T-helper 2 cell treated with Interferon-gamma antibody and Interleukin-4, amounts not matched to agents 5 μg/mL and 100 μg/mL, for 36 hours (primary cell): ENCODE measurements around the gene TRMT11.
A peak's percentile ranks its signal among the peaks of the same experiment; 100 is the strongest.
"Not testable (repeated sequence)": the region's sequence is repeated elsewhere in the genome, so short reads cannot be mapped to it uniquely, and the experiment has no call there.

Experiments used
- DNase-seq: peaks from one replicate; pipeline ENCODE4 v3.0.0; 2021; ENCODE audit warnings: low spot score
- H3K27ac Mint-ChIP-seq: one replicate; pipeline ENCODE4 v1.8.0; 2021; ENCODE audit warnings: mild to moderate bottlenecking, mixed read lengths
- H3K27me3 Mint-ChIP-seq: one replicate; pipeline ENCODE4 v1.8.0; 2021; ENCODE audit warnings: low read depth, mixed read lengths
- H3K36me3 Mint-ChIP-seq: one replicate; pipeline ENCODE4 v1.8.0; 2021; ENCODE audit warnings: low read depth, mixed read lengths
- H3K4me1 Mint-ChIP-seq: one replicate; pipeline ENCODE4 v1.8.0; 2021; ENCODE audit warnings: low read depth, mixed read lengths
- H3K4me3 Mint-ChIP-seq: one replicate; pipeline ENCODE4 v1.8.0; 2022; ENCODE audit warnings: mild to moderate bottlenecking, moderate library complexity, mixed read lengths
- H3K9me3 Mint-ChIP-seq: one replicate; pipeline ENCODE4 v1.8.0; 2021; ENCODE audit warnings: mixed read lengths

Gene TRMT11

DNA sequence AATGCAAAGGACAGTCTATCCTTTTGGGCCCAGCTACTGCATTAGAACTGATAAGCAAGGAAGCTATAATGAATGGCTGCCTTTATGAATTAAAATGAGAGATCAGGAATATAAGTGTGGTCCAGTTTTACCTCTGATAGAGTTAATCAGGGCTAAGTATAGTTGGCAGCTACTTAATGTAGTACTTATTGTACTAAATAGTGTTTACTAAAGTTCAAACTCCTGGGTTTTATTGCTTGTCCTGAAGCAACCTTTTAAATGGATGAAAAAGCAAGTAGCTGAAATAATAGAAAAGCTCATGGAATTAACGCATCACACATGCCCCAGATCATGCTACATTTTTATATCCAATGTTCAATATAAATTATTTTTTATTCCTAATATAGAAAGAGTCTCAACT lies 5.3 kb downstream of the TRMT11 start:
- H3K4me3 Mint-ChIP-seq, result no peak overlapping the region
- no peaks in the 10 kb centered on the region for H3K27me3 Mint-ChIP-seq
- peaks cover 15% of the 10 kb centered on the region for H3K4me1 Mint-ChIP-seq
- peaks cover 3% of the 10 kb centered on the region for H3K36me3 Mint-ChIP-seq
- no peaks in the 10 kb centered on the region for H3K9me3 Mint-ChIP-seq
- no peak overlapping the region for H3K27ac Mint-ChIP-seq
- DNase-seq, result no peak

DNA sequence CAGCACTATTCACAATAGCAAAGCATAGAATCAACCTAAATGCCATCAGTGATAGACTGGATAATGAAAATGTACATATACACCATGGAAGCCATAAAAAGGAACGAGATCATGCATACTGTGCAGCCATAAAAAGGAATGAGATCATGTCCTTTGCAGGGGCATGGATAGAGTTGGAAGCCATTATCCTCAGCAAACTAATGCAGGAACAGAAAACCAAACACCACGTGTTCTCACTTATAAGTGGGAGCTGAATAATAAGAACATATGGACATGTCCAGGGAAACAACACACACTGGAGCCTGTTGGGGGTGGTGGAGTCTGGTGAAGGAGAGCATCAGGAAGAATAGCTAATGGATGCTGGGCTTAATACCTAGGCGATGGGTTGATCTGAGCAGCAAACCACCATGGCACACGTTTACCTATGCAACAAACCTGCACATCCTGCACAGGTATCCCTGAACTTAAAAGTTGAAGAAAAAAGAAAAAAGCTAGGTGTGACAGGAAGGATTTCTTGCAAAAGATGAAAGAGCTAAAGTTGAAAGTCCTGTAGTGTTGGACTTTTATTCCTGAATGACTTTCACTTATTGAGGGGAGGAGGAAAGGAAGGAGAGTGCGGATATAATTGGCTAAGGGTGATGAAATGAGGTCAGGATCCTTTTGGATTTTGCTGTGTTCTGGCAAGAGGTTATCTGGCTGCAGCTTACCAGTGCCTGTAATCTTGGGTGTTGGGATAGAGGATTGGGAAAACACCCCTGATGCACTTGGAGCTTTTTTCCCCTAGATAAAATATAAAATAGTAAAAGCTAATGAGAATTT lies 8.5 kb downstream of the TRMT11 start:
- Mint-ChIP-seq H3K4me1 (peaks cover 8% of the 10 kb centered on the region), H3K4me3 (no peak overlapping the region), H3K36me3 (peaks cover 17% of the 10 kb centered on the region), H3K27me3 (no peaks in the 10 kb centered on the region), H3K27ac (no peak overlapping the region), H3K9me3 (no peaks in the 10 kb centered on the region)
- no peak for DNase-seq

DNA sequence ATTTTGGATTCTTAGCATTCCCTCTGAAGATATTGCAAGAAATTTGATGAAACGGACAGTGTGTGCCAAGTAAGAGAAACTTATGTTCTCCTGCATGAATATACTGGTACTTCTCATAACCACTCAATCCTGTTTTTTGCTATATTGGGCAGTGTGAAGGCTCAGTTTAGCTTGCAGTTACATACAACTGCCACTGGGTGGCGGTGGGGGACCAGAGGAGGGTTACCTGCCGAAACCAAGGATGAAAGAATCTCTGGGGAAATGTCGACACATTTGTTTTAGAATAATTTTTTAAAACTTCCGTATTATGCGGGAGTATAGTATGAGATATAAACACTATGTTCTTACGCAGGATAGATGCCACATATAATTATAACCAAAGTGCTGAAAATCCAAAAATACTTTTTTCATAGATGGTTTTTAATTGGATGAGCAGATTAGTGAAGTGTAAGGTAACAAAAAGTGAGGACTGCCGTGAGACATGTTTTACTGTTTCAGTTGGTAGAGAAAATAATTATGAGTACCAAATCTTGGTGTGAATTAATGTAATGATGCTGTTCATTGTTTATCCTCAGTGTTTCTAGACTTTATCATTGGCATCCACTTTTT lies 9.7 kb downstream of the TRMT11 start:
- H3K4me1 Mint-ChIP-seq, result peaks cover 7% of the 10 kb centered on the region
- DNase-seq, result peak; percentile 47
- peaks cover 23% of the 10 kb centered on the region for H3K36me3 Mint-ChIP-seq
- H3K27ac Mint-ChIP-seq, result peak overlapping the region; percentile 4
- no peaks in the 10 kb centered on the region for H3K9me3 Mint-ChIP-seq
- no peaks in the 10 kb centered on the region for H3K27me3 Mint-ChIP-seq
- peak overlapping the region; percentile 64 for H3K4me3 Mint-ChIP-seq

DNA sequence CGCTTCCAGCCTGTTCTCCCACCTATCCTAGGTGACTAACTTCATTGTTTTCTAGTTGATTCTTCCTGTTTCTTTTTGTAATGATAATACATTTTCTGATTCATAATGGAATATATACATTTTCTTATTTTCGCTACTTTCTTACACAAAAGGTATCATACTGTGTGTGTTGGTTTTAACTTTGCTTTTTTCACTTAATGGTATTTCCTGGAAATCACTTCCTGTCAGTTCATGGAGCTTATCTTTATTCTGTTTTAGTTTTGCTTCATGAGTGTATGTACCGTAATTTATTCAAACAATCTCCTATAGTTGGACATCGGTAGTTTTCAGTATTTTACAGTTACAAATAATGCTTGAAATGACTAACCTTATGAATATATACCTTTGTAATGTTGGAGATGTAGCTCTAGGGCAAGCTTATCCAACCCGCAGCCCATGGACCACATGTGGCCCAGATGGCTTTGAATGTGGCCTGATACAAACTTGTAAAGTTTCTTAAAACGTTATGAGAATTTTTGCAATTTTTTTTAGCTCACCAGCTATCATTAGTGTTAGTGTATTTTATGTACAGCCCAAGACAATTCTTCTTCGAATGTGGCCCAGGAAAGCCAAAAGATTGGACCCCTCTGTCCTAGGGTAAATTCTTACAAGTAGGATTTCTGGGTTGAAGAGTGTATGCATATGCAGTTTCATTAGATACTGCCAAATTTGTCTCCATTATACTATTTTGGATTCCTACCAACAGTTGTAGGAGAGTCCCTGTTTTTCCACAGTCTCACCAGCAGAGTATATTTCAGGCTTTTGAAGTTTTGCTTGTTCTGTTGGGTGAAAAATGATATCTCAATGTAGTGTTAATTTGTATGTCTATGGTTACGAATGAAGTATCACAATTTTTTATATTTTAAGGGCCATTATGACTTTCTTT lies 16.7 kb downstream of the TRMT11 start:
- H3K9me3 Mint-ChIP-seq, result no peaks in the 10 kb centered on the region
- no peak for DNase-seq
- H3K27ac Mint-ChIP-seq, result peak overlapping the region; percentile 76
- no peaks in the 10 kb centered on the region for H3K27me3 Mint-ChIP-seq
- peaks cover 41% of the 10 kb centered on the region for H3K36me3 Mint-ChIP-seq
- peaks cover 16% of the 10 kb centered on the region for H3K4me1 Mint-ChIP-seq
- H3K4me3 Mint-ChIP-seq, result peak overlapping the region; percentile 63

DNA sequence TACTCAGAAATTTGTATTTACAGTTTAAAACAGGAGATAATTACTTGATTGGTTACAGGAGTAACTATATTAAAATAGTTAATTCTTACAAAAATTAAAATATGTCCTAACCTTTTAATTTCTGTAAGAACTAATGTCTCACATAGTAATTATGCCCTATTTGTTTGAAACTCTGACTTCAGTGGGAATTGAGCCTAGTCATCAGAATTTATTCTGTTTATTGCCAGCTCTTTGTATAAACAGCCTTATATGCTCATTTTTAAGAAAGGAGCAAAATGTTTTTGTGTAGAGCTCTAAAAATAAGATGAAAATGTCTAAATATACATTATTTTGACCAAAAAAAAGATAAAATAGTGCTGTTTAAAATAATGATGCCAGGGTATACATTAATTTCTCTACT lies 21.5 kb downstream of the TRMT11 start:
- no peak overlapping the region for H3K4me3 Mint-ChIP-seq
- H3K27me3 Mint-ChIP-seq, result no peaks in the 10 kb centered on the region
- H3K4me1 Mint-ChIP-seq, result peaks cover 10% of the 10 kb centered on the region
- H3K9me3 Mint-ChIP-seq, result no peaks in the 10 kb centered on the region
- no peak overlapping the region for H3K27ac Mint-ChIP-seq
- DNase-seq, result no peak
- peaks cover 29% of the 10 kb centered on the region for H3K36me3 Mint-ChIP-seq

DNA sequence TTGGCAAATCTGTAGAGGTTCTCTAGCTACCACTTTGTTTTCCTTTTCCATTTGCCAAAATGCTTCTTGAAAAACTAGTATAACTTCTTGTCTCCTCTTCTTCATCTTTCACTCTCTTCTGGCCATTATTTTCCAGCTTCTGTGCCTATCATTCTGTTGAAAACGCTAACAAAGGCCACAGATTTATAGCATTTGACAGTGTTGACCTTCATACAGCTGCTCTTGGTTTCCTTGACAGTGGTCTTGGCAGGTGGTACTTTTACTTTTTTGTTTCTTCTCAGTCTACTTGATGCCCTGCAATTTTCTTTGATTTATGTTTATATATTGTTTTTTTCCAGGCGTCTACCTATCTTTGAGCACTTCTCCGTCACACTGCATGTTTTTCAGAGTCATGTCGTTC lies 23.7 kb downstream of the TRMT11 start:
- H3K36me3 Mint-ChIP-seq, result peaks cover 20% of the 10 kb centered on the region
- DNase-seq, result no peak
- H3K4me3 Mint-ChIP-seq, result no peak overlapping the region
- H3K27me3 Mint-ChIP-seq, result no peaks in the 10 kb centered on the region
- peaks cover 2% of the 10 kb centered on the region for H3K4me1 Mint-ChIP-seq
- H3K27ac Mint-ChIP-seq, result no peak overlapping the region
- H3K9me3 Mint-ChIP-seq, result no peaks in the 10 kb centered on the region

DNA sequence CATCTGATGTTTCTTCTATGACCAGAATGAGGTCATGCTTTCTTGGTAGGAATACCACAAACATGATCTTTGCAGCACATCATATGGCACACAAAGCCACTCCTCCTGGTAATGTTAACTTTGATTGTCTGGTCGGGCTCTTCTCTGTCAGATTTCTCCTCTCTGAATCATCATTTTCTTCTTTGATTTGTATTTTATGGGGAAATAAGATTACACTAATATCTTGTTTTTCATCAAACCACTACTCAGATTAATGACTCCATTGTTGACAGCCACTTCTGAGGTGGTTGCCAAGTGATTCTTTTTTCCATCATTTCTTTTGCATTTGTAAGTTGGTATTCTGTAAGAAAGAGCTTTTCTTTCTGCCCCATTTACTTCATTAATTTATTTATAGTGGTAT lies 29.5 kb downstream of the TRMT11 start:
- H3K9me3 Mint-ChIP-seq, result no peaks in the 10 kb centered on the region
- H3K4me3 Mint-ChIP-seq, result no peak overlapping the region
- H3K27ac Mint-ChIP-seq, result no peak overlapping the region
- peaks cover 23% of the 10 kb centered on the region for H3K36me3 Mint-ChIP-seq
- peaks cover 4% of the 10 kb centered on the region for H3K4me1 Mint-ChIP-seq
- no peak for DNase-seq
- no peaks in the 10 kb centered on the region for H3K27me3 Mint-ChIP-seq

DNA sequence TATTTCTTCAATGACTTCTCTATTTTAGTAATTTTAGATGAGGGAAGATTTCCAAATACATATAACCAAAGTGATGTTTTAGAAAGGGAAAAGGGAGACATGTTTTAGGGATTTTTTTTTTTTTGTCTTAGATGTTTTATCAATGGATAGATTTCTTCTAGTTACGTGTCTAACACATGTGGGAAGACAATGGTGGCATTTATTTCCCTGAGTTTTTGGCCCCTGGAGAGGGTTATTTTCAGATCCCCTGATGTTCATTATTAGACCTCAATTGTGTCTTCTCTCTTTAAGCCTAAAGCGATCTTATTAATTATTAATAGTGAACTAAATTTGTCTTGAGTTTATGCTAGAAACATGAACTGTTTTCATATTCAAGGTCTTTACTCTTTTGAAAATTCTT lies 30.3 kb downstream of the TRMT11 start:
- peaks cover 4% of the 10 kb centered on the region for H3K4me1 Mint-ChIP-seq
- H3K4me3 Mint-ChIP-seq, result no peak overlapping the region
- no peak overlapping the region for H3K27ac Mint-ChIP-seq
- H3K9me3 Mint-ChIP-seq, result no peaks in the 10 kb centered on the region
- H3K27me3 Mint-ChIP-seq, result no peaks in the 10 kb centered on the region
- DNase-seq, result no peak
- H3K36me3 Mint-ChIP-seq, result peaks cover 26% of the 10 kb centered on the region

DNA sequence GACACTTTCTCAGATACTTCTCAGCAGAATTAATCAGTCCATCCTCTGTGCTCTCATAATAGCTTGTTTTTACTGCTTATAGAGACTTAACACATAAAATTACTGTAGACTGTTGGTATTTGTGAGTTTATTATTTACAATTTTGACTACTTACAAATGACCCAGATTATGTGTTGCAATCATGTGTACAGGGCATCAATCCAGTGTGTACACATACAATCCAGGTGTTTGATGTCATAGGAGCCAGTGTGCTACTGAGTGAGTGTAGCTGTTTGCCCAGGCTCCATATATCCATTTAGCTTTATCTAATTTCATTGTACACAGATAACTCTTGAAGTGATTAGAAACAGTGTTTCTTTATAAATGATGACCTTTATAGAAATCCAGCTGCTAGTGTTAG lies 31.3 kb downstream of the TRMT11 start:
- Mint-ChIP-seq H3K4me1 (peaks cover 4% of the 10 kb centered on the region), H3K9me3 (no peaks in the 10 kb centered on the region), H3K27ac (no peak overlapping the region), H3K4me3 (no peak overlapping the region), H3K27me3 (no peaks in the 10 kb centered on the region), H3K36me3 (peaks cover 26% of the 10 kb centered on the region)
- no peak for DNase-seq

DNA sequence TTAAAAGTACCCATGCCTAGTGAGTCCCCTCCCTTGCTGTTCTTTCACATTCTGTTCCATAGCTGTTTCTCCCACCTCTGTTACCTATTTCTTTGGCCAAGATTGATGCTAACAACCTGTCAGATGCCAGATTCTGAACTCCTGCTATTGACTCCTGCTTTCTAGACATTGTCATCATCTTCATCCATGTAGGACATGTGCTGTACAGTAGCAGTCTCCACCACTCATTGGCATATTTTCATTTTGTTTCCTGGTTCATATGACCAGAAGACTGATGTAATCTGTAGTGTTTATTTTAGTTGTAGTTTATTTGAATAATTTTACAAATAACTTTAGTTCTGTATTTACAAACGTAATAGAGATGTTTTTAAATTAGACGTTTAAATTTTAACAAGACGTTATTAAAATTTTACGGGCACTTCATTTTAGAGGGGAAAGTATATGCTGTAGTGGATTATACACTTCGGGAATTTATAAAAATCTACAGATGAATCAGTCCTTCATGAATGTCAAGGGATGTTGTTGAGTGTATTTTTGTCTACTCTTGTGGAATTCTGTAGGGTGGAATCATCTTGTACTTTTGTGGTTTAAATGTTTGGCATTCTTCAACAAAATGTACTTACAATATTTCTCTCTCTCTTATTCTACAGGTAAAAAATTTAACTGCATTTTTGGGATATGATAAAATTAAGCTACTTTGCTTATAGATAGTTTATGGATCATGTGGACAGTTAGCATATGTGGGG lies 34.1 kb downstream of the TRMT11 start:
- peaks cover 3% of the 10 kb centered on the region for H3K4me1 Mint-ChIP-seq
- H3K27me3 Mint-ChIP-seq, result no peaks in the 10 kb centered on the region
- H3K27ac Mint-ChIP-seq, result no peak overlapping the region
- H3K4me3 Mint-ChIP-seq, result no peak overlapping the region
- H3K9me3 Mint-ChIP-seq, result no peaks in the 10 kb centered on the region
- peaks cover 23% of the 10 kb centered on the region for H3K36me3 Mint-ChIP-seq
- no peak for DNase-seq

DNA sequence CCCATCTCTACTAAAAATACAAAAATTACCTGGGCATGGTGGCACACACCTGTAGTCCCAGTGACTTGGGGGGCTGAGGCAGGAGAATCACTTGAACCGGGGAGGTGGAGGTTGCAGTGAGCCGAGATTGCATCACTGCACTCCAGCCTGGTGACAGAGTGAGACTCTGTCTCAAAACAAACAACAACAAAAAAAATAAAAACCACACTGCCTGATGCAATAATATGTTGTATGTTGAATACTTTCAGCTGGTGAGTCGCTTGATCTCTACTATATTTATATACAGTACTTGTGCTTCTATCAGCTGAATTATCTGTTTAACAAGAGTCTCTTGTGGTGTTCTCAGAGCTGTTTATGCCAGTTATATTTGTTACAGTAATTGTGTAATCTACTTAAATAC lies 37.1 kb downstream of the TRMT11 start:
- H3K36me3 Mint-ChIP-seq, result peaks cover 19% of the 10 kb centered on the region
- not testable (repeated sequence) for H3K4me1 Mint-ChIP-seq, H3K4me3 Mint-ChIP-seq

DNA sequence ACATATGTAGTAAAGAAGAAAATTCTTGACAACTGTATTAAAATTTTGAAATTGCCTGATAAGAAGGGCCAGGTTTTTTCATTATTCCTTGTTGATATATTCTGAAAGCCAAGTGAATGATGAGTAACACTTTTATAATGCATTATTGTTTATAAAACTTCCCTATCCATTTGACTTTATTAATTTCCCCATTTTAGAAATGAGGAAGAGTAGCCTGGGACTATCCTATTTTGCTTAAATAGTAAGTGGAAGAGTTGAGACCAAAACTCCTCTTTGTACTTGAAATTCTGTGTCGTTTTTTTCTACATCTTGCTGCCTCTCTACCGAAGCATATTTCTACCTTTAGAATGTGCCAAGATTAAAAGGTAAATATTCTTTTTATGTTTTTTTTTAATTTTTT lies 39.7 kb downstream of the TRMT11 start:
- H3K4me1 Mint-ChIP-seq, result peaks cover 2% of the 10 kb centered on the region
- no peak overlapping the region for H3K27ac Mint-ChIP-seq
- H3K27me3 Mint-ChIP-seq, result no peaks in the 10 kb centered on the region
- no peaks in the 10 kb centered on the region for H3K9me3 Mint-ChIP-seq
- no peak overlapping the region for H3K4me3 Mint-ChIP-seq
- DNase-seq, result no peak
- peaks cover 17% of the 10 kb centered on the region for H3K36me3 Mint-ChIP-seq

More for the DNA sequence above, 37.1 kb downstream of the TRMT11 start:
- DNase-seq, H3K27me3 Mint-ChIP-seq, H3K27ac Mint-ChIP-seq, H3K9me3 Mint-ChIP-seq: not testable (repeated sequence)

DNA sequence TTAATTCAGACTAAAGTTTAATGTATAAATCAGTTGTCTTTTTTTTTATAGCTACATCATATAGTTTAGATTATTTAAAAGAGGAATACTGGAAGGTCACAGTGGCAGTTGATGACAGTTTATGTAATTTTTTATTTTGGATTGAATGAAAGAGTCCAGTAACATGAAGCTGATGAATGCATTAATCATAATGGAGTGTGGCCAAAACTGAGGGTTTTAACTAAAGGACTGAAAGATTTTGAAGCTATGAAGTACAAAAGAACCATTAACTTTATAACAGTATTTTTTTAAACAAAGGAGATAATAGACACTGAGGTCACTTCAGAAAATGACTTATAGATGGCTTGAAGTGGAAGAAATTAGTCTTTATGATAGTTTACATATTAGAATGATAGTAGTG lies 41.3 kb downstream of the TRMT11 start:
- Mint-ChIP-seq H3K27ac (no peak overlapping the region), H3K27me3 (no peaks in the 10 kb centered on the region), H3K36me3 (peaks cover 8% of the 10 kb centered on the region), H3K9me3 (no peaks in the 10 kb centered on the region), H3K4me1 (peaks cover 2% of the 10 kb centered on the region), H3K4me3 (no peak overlapping the region)
- DNase-seq, result no peak
